GM12875 (cell line): ENCODE results near the gene TM9SF2.
"Not testable (repeated sequence)": the region's sequence is repeated elsewhere in the genome, so short reads cannot be mapped to it uniquely, and the experiment has no call there.

Source experiments
- H3K4me3 ChIP-seq: one replicate; pipeline ENCODE4 v1.5.1; 2011; ENCODE audit warnings: low read depth, low read length, control low read depth
- TF ChIP-seq, protein P1 (sequence below): IDR thresholded peaks from 2 replicates; pipeline ENCODE4 v1.5.1; 2011; ENCODE audit warnings: low read depth, mild to moderate bottlenecking, control low read depth, inconsistent platforms, low read length, moderate library complexity, borderline replicate concordance; ENCODE audit not compliant: insufficient read depth

TM9SF2 gene

DNA sequence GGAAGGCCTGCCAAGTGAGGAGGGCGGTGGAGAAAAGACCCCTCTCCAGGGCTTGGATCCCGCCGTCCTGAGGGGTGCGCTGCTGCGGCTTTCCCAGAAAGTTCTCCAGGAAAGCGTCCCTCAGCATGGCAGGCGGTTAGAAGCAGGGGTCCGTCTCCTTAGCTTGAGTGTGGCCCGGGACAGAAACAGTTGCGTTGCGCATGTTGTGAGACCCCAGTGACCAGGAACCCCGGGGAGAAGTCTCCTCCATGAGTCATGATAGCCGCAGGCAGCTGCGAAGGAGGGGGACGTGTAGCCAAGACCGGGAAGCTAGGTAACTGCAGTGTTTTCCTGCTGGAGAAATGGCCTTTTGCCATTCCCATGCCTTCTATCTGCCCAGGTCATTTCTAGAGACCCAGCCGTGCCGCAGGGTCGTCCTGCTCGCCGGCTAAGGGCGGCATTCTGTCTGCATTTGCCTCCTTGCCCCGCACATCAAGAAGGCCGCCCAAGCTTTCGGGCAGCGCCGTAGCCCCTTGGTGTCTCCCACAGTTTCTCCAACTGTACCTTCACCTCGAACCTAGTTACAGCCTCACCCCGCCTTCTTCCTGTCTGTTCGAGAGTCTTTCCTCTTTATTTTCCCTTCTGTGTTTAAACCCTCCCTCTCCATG, 64.3 kb downstream of the TM9SF2 start:
- no peak overlapping the region for H3K4me3 ChIP-seq
- TF ChIP-seq, protein P1, sequence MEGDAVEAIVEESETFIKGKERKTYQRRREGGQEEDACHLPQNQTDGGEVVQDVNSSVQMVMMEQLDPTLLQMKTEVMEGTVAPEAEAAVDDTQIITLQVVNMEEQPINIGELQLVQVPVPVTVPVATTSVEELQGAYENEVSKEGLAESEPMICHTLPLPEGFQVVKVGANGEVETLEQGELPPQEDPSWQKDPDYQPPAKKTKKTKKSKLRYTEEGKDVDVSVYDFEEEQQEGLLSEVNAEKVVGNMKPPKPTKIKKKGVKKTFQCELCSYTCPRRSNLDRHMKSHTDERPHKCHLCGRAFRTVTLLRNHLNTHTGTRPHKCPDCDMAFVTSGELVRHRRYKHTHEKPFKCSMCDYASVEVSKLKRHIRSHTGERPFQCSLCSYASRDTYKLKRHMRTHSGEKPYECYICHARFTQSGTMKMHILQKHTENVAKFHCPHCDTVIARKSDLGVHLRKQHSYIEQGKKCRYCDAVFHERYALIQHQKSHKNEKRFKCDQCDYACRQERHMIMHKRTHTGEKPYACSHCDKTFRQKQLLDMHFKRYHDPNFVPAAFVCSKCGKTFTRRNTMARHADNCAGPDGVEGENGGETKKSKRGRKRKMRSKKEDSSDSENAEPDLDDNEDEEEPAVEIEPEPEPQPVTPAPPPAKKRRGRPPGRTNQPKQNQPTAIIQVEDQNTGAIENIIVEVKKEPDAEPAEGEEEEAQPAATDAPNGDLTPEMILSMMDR, result no peak

- no peak overlapping the region for H3K4me3 ChIP-seq
These were observed 65.1 kb downstream of the TM9SF2 start for GRCh38 chr13:99566125-99567083.

GRCh38 chr13:99568901-99569300, 67.6 kb downstream of the TM9SF2 start:
- not testable (repeated sequence) for H3K4me3 ChIP-seq

More at GRCh38 chr13:99566125-99567083, 65.1 kb downstream of the TM9SF2 start:
- TF ChIP-seq, protein P1, result no peak

- TF ChIP-seq, protein P1, result no peak
- H3K4me3 ChIP-seq, result no peak overlapping the region
These were observed 70.9 kb downstream of the TM9SF2 start for GRCh38 chr13:99572131-99572530.

- TF ChIP-seq, protein P1, result no peak
- H3K4me3 ChIP-seq, result no peak overlapping the region
These were observed 71.6 kb downstream of the TM9SF2 start for GRCh38 chr13:99572921-99573320.

- H3K4me3 ChIP-seq, result no peak overlapping the region
- TF ChIP-seq, protein P1, result no peak
These were observed 74.3 kb downstream of the TM9SF2 start for GRCh38 chr13:99575376-99576120.
